Middle frontal gyrus (tissue), 1 donor: ENCODE results near the gene ZNF202.

ENCODE experiments used
- DNase-seq: peaks from one replicate; pipeline ENCODE4 v3.0.0-alpha.2; 2015; ENCODE audit warnings: low spot score; ENCODE audit errors: extremely low spot score

Gene ZNF202

GRCh38 chr11:123684601-123685000 is 56.9 kb downstream of the ZNF202 start:
- DNase-seq, result no peak

GRCh38 chr11:123683428-123684170 is 57.9 kb downstream of the ZNF202 start:
- DNase-seq, result no peak

GRCh38 chr11:123682696-123683410 is 58.6 kb downstream of the ZNF202 start:
- DNase-seq, result peak; percentile 47

GRCh38 chr11:123681030-123681429 is 60.4 kb downstream of the ZNF202 start:
- no peak for DNase-seq

- DNase-seq, result no peak
Observed at GRCh38 chr11:123678246-123678645, 63.2 kb downstream of the ZNF202 start.

- DNase-seq, result no peak
Observed at GRCh38 chr11:123677510-123677909, 64.0 kb downstream of the ZNF202 start.

GRCh38 chr11:123674297-123674696 is 67.2 kb downstream of the ZNF202 start:
- no peak for DNase-seq
